ENCODE measurements around the gene METTL9.
"Not testable (repeated sequence)": the region's sequence is repeated elsewhere in the genome, so short reads cannot be mapped to it uniquely, and the experiment has no call there.

The METTL9 gene

DNA sequence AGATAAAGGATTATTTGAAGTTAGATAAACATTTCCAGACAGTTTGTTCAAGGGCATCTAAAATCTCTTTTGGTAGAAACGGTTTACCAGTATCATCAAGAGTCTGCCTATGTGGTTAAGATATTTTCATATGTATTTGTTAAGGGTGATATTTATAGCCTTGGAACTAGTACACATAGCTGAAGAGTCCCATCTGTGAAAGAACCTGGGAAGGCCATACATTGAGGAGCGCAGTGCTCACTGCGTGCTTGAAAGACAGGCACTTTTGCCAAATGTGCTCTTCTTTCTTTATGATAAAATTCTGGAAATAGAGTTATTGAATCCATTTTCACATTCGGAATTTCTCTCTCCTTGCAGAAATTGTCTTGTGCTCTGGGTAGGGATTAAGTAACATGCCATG lies 45.3 kb downstream of the METTL9 start:
- ChIA-PET POLR2A (no interaction called here), CTCF (interaction anchor here (0.7 to 11.1 kb wide), 6 partner anchors 8 to 58 kb away, joined by 3 to 176 read pairs (median 10); partner anchors contain the start of gene IGSF6)
- peaks cover 7 to 54% (median 19%) of the 10 kb centered on the region in 4 experiments for H3K4me1 ChIP-seq (ENCODE audit: control extremely low read depth in 1 of 4, control insufficient read depth in 4 of 4, insufficient read depth in 4 of 4, low read length in 3 of 4)
- no peaks in the 10 kb centered on the region for H3K9me3 ChIP-seq (ENCODE audit: control extremely low read depth in 1 of 5, control insufficient read depth in 4 of 5, insufficient read depth in 2 of 5, low read depth in 1 of 5, low read length in 4 of 5)
- no peak overlapping the region for H3K27ac ChIP-seq (ENCODE audit: insufficient read depth in 1 of 2, low read depth in 1 of 2, low read length in 2 of 2, poor library complexity in 1 of 2, severe bottlenecking in 2 of 2)
- no peaks in the 10 kb centered on the region for H3K27me3 ChIP-seq (replicated peaks in 2 of 5; ENCODE audit: control insufficient read depth in 4 of 5, insufficient read depth in 5 of 5, low read length in 4 of 5)
- peaks cover 0 to 12% (median 3%) of the 10 kb centered on the region in 4 experiments for H3K36me3 ChIP-seq (ENCODE audit: control insufficient read depth in 4 of 4, insufficient read depth in 4 of 4, low read length in 3 of 4)
- no peak for DNase-seq
- no peak overlapping the region for H3K4me3 ChIP-seq (ENCODE audit: control insufficient read depth in 1 of 7, extremely low read depth in 1 of 7, insufficient read depth in 4 of 7, low read depth in 2 of 7, low read length in 6 of 7)
- 93% methylated on average over 2 of the region's 4 CpGs for WGBS (ENCODE audit: insufficient coverage)

DNA sequence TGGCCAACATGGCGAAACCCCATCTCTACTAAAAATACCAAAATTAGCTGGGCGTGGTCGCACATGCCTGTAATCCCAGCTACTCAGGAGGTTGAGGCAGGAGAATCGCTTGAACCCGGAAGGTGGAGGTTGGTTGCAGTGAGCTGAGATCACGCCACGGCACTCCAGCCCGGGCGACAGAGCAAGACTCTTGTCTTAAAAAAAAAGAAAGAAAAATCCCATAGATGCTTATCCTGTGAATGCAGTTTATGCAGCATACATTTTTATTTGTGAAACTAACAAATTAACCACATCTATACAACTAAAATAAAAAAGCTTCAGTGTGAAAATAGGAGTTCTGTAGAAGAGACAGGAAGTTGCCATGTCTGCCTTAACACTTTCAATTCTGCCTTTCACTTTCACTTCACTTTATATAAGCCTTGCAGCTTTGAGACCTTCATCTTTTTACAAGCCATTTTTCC lies 45.9 kb downstream of the METTL9 start:
- peaks cover 7 to 60% (median 21%) of the 10 kb centered on the region in 4 experiments for H3K4me1 ChIP-seq (ENCODE audit: control extremely low read depth in 1 of 4, control insufficient read depth in 4 of 4, insufficient read depth in 4 of 4, low read length in 3 of 4)
- peaks cover 0 to 12% (median 3%) of the 10 kb centered on the region in 4 experiments for H3K36me3 ChIP-seq (ENCODE audit: control insufficient read depth in 4 of 4, insufficient read depth in 4 of 4, low read length in 3 of 4)
- WGBS (ENCODE audit: insufficient coverage): 73% methylated on average over 5 of the region's 9 CpGs
- peak; percentile 36 to 80 (median 69) for DNase-seq
- ChIA-PET POLR2A (no interaction called here), CTCF (interaction anchor here (1.2 to 11.1 kb wide), 4 partner anchors 11 to 59 kb away, joined by 3 to 176 read pairs (median 14); no protein-coding TSS in a partner anchor)
- H3K4me3 ChIP-seq (ENCODE audit: control insufficient read depth in 1 of 7, extremely low read depth in 1 of 7, insufficient read depth in 4 of 7, low read depth in 2 of 7, low read length in 6 of 7): peak overlapping the region in 4 of 7 experiments; percentile 26 to 59 (median 46)
- no peaks in the 10 kb centered on the region for H3K9me3 ChIP-seq (ENCODE audit: control extremely low read depth in 1 of 5, control insufficient read depth in 4 of 5, insufficient read depth in 2 of 5, low read depth in 1 of 5, low read length in 4 of 5)
- H3K27me3 ChIP-seq (replicated peaks in 2 of 5; ENCODE audit: control insufficient read depth in 4 of 5, insufficient read depth in 5 of 5, low read length in 4 of 5): no peaks in the 10 kb centered on the region
- H3K27ac ChIP-seq (ENCODE audit: insufficient read depth in 1 of 2, low read depth in 1 of 2, low read length in 2 of 2, poor library complexity in 1 of 2, severe bottlenecking in 2 of 2): peak overlapping the region in 1 of 2 experiments; percentile 21

DNA sequence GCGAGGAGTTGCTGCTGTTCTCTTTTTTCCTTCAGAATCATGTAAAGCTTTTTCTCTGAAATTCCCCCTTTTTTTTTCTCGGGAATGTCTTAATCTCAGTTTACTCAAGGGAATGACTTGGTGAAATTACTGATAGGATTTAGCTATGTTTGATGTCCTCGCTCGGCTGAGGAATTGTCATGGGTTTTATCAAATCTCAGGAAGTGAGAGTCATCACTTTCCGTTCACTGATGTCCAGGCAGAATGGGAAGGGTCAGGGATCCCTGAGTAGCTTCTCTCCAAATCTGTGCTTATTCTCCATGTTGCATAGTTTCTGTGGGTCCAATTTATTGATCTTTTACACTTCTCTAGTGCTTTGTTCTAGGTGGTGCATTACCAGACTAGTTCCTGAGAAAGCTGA lies 46.7 kb downstream of the METTL9 start:
- no peaks in the 10 kb centered on the region for H3K9me3 ChIP-seq (ENCODE audit: control extremely low read depth in 1 of 5, control insufficient read depth in 4 of 5, insufficient read depth in 2 of 5, low read depth in 1 of 5, low read length in 4 of 5)
- no peak overlapping the region for H3K27ac ChIP-seq (ENCODE audit: insufficient read depth in 1 of 2, low read depth in 1 of 2, low read length in 2 of 2, poor library complexity in 1 of 2, severe bottlenecking in 2 of 2)
- no peaks in the 10 kb centered on the region for H3K27me3 ChIP-seq (replicated peaks in 2 of 5; ENCODE audit: control insufficient read depth in 4 of 5, insufficient read depth in 5 of 5, low read length in 4 of 5)
- CTCF ChIA-PET: interaction anchor here (1.5 to 11.1 kb wide), 4 partner anchors 10 to 86 kb away, joined by 3 to 176 read pairs (median 14); no protein-coding TSS in a partner anchor
- H3K4me1 ChIP-seq (ENCODE audit: control extremely low read depth in 1 of 4, control insufficient read depth in 4 of 4, insufficient read depth in 4 of 4, low read length in 3 of 4): peaks cover 9 to 67% (median 24%) of the 10 kb centered on the region in 4 experiments
- peaks cover 0 to 12% (median 3%) of the 10 kb centered on the region in 4 experiments for H3K36me3 ChIP-seq (ENCODE audit: control insufficient read depth in 4 of 4, insufficient read depth in 4 of 4, low read length in 3 of 4)
- POLR2A ChIA-PET: no interaction called here
- WGBS (ENCODE audit: insufficient coverage): 90% methylated on average over 2 of the region's 5 CpGs
- no peak for DNase-seq
- H3K4me3 ChIP-seq (ENCODE audit: control insufficient read depth in 1 of 7, extremely low read depth in 1 of 7, insufficient read depth in 4 of 7, low read depth in 2 of 7, low read length in 6 of 7): peak overlapping the region in 1 of 7 experiments; percentile 59

DNA sequence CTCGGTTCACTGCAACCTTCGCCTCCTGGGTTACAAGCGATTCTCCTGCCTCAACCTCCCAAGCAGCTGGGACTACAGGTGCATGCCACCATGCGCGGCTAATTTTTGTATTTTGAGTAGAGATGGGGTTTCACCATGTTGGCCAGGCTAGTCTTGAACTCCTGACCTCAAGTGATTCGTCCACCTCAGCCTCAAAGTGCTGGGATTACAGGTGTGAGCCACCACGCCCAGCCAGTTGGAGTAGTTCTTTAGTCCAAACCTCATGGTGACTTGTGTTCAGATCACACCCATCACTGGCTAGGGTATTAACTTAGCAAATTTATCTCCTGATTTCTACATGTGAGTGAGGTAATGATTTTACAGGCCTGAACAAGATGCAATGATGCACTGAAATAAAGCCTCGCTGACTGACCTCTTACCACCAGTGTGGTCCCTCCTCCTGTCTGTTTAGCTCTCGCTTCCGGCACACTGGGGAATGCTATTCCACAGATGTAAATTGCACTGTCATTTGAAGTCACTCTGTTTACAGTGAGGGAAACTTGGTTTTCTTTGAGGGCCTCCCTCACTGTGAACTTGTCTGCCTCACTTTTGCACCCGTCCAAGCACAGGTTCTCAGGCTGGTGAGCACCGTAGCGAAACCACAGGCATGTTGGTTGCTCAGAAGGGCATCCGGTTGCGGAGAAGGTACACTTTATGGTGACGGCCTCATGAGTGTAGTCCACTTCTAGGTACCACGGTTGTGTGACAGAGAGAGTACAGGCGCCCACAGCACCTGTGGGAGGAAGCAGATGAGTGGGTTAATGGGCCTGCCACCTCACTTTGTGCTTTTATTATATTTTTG lies 47.6 kb downstream of the METTL9 start:
- Histone ChIP-seq H3K4me3 (ENCODE audit: control insufficient read depth in 1 of 7, extremely low read depth in 1 of 7, insufficient read depth in 4 of 7, low read depth in 2 of 7, low read length in 6 of 7) (no peak overlapping the region), H3K36me3 (ENCODE audit: control insufficient read depth in 4 of 4, insufficient read depth in 4 of 4, low read length in 3 of 4) (peaks cover 0 to 12% (median 3%) of the 10 kb centered on the region in 4 experiments), H3K27ac (ENCODE audit: insufficient read depth in 1 of 2, low read depth in 1 of 2, low read length in 2 of 2, poor library complexity in 1 of 2, severe bottlenecking in 2 of 2) (no peak overlapping the region), H3K27me3 (replicated peaks in 2 of 5; ENCODE audit: control insufficient read depth in 4 of 5, insufficient read depth in 5 of 5, low read length in 4 of 5) (no peaks in the 10 kb centered on the region), H3K9me3 (ENCODE audit: control extremely low read depth in 1 of 5, control insufficient read depth in 4 of 5, insufficient read depth in 2 of 5, low read depth in 1 of 5, low read length in 4 of 5) (no peaks in the 10 kb centered on the region), H3K4me1 (ENCODE audit: control extremely low read depth in 1 of 4, control insufficient read depth in 4 of 4, insufficient read depth in 4 of 4, low read length in 3 of 4) (peaks cover 13 to 76% (median 24%) of the 10 kb centered on the region in 4 experiments)
- ChIA-PET CTCF (interaction anchor here (1.5 to 11.1 kb wide), 4 partner anchors 10 to 87 kb away, joined by 3 to 176 read pairs (median 14); no protein-coding TSS in a partner anchor), POLR2A (no interaction called here)
- peak in 2 of 3 donors; percentile 9 to 29 for DNase-seq
- 90% methylated on average over 14 of the region's 18 CpGs for WGBS (ENCODE audit: insufficient coverage)

DNA sequence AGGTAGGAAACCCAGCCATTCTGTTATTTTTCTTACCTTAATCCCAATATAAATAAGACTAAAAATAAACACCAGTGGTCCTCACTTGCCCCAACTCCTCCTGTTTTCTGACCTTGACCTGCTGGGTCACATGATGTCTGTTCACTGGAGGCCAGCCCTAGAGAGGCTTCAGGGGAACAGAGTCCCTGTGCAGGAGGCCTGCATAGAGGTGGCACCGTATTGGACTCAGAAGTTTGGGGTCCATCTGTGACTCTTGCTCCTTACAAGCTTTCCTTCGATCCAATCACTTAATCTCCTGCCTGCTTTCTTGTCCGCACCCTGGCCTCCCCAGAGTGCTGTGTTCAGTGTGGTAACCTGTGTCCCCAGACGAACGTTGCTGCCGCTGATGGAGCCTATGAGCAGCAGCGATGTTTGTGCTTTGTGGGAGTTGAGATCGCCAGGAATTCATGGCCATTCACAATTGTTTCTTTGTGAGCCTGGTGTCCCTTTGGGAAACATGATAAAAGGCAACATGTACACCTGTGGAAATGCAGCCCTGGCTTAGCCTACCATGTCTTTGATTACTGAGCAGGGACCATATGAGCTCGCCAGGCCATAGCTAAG lies 48.3 kb downstream of the METTL9 start:
- H3K4me3 ChIP-seq (ENCODE audit: control insufficient read depth in 1 of 7, extremely low read depth in 1 of 7, insufficient read depth in 4 of 7, low read depth in 2 of 7, low read length in 6 of 7): no peak overlapping the region
- ChIA-PET POLR2A (no interaction called here), CTCF (interaction anchor here (1.2 to 3.3 kb wide), 2 partner anchors 9 to 10 kb away, joined by 6 to 25 read pairs; no protein-coding TSS in a partner anchor)
- H3K36me3 ChIP-seq (ENCODE audit: control insufficient read depth in 4 of 4, insufficient read depth in 4 of 4, low read length in 3 of 4): peaks cover 0 to 12% (median 3%) of the 10 kb centered on the region in 4 experiments
- no peak for DNase-seq
- WGBS (ENCODE audit: insufficient coverage): 98% methylated on average over 6 of the region's 9 CpGs
- no peaks in the 10 kb centered on the region for H3K27me3 ChIP-seq (replicated peaks in 2 of 5; ENCODE audit: control insufficient read depth in 4 of 5, insufficient read depth in 5 of 5, low read length in 4 of 5)
- no peak overlapping the region for H3K27ac ChIP-seq (ENCODE audit: insufficient read depth in 1 of 2, low read depth in 1 of 2, low read length in 2 of 2, poor library complexity in 1 of 2, severe bottlenecking in 2 of 2)
- no peaks in the 10 kb centered on the region for H3K9me3 ChIP-seq (ENCODE audit: control extremely low read depth in 1 of 5, control insufficient read depth in 4 of 5, insufficient read depth in 2 of 5, low read depth in 1 of 5, low read length in 4 of 5)
- H3K4me1 ChIP-seq (ENCODE audit: control extremely low read depth in 1 of 4, control insufficient read depth in 4 of 4, insufficient read depth in 4 of 4, low read length in 3 of 4): peaks cover 13 to 81% (median 25%) of the 10 kb centered on the region in 4 experiments

DNA sequence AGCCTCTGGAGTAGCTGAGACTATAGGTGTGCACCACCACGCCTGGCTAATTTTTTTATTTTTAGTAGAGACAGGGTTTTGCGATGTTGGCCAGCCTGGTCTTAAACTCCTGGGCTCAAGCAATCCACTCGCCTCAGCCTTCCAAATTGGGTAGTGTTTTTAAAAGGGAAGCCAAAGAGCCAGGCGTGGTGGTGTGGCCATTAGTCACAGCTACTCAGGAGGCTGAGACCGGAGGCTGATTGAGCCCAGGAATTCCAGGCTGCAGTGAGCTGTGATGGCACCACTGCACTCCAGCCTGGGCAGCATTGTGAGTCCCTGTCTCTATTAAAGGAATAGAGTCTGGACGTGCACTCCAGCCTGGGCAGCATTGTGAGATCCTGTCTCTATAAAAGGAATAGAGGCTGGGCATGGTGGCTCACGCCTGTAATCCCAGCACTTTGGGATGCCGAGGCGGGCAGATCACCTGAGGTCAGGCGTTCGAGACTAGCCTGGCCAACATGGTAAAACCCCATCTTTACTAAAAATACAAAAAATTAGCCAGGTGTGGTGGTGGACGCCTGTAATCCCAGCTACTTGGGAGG lies 50.5 kb downstream of the METTL9 start:
- WGBS (ENCODE audit: insufficient coverage): 95% methylated on average over 7 of the region's 12 CpGs
- H3K4me3 ChIP-seq (ENCODE audit: control insufficient read depth in 1 of 7, extremely low read depth in 1 of 7, insufficient read depth in 4 of 7, low read depth in 2 of 7, low read length in 6 of 7); POLR2A ChIA-PET; DNase-seq; H3K27ac ChIP-seq (ENCODE audit: insufficient read depth in 1 of 2, low read depth in 1 of 2, low read length in 2 of 2, poor library complexity in 1 of 2, severe bottlenecking in 2 of 2); H3K27me3 ChIP-seq (replicated peaks in 2 of 5; ENCODE audit: control insufficient read depth in 4 of 5, insufficient read depth in 5 of 5, low read length in 4 of 5); H3K9me3 ChIP-seq (ENCODE audit: control extremely low read depth in 1 of 5, control insufficient read depth in 4 of 5, insufficient read depth in 2 of 5, low read depth in 1 of 5, low read length in 4 of 5): not testable (repeated sequence)
- peaks cover 13 to 82% (median 25%) of the 10 kb centered on the region in 4 experiments for H3K4me1 ChIP-seq (ENCODE audit: control extremely low read depth in 1 of 4, control insufficient read depth in 4 of 4, insufficient read depth in 4 of 4, low read length in 3 of 4)
- peaks cover 2 to 13% (median 5%) of the 10 kb centered on the region in 4 experiments for H3K36me3 ChIP-seq (ENCODE audit: control insufficient read depth in 4 of 4, insufficient read depth in 4 of 4, low read length in 3 of 4)
- CTCF ChIA-PET: interaction anchor here (0.6 to 2.1 kb wide), 2 partner anchors 20 to 65 kb away, joined by 3 to 6 read pairs; no protein-coding TSS in a partner anchor
